ENCODE measurements around the gene RRP8. TPM values are rescaled to one million over a fixed set of nuclear protein-coding genes. Genes with fewer than 3 reads are reported as not detected.

RRP8 gene
- total RNA-seq, 1 experiment from 2014 or later, result 17.8 TPM

DNA sequence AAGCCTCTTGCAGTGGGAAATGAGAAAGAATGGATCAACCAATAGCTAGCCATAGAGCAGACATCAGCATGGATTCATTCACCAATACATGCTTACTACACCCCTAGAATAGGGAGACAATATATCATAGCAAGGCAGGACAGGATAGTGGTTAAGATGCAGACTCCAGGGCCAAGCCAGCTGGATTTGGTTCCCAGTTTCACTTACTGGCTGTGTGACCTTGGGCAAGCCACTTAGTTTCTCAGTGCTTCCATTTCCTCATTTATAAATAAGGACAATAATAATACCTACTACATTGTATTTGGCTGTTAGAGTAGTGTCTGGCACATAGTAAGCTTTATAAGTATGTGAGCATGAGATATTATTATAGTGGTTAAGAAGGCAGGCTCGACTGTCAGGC is 45.1 kb upstream of the RRP8 start:
- Histone ChIP-seq H3K79me2 (ENCODE audit: insufficient read depth, low read length) (no peaks in the 10 kb centered on the region), H2AFZ (ENCODE audit: low read depth, low read length, poor library complexity, severe bottlenecking) (no peak overlapping the region), H3K4me1 (ENCODE audit: control insufficient read depth in 1 of 2, insufficient read depth in 2 of 2, low read length in 2 of 2) (peaks cover 0 to 7% of the 10 kb centered on the region in 2 experiments; a peak in 2 of 4 replicates), H3K9me3 (ENCODE audit: control insufficient read depth in 1 of 2, insufficient read depth in 1 of 2, low read depth in 1 of 2, low read length in 2 of 2) (no peaks in the 10 kb centered on the region), H3K27ac (ENCODE audit: low read depth, low read length) (no peak overlapping the region), H3K9ac (ENCODE audit: low read length) (no peak overlapping the region), H3K27me3 (ENCODE audit: insufficient read depth, low read length) (peaks cover 32% of the 10 kb centered on the region; the same call in 1 of the 2 replicates), H3K36me3 (ENCODE audit: control insufficient read depth in 1 of 2, insufficient read depth in 2 of 2, low read length in 2 of 2) (no peaks in the 10 kb centered on the region), H3K9me2 (ENCODE audit: insufficient read depth) (no peaks in the 10 kb centered on the region), H4K20me1 (ENCODE audit: insufficient read depth) (no peaks in the 10 kb centered on the region), H3K4me3 (replicated peaks in 1 of 2; ENCODE audit: low read depth in 1 of 2, low read length in 2 of 2) (no peak overlapping the region), H3K4me2 (ENCODE audit: low read length) (no peak overlapping the region)
- RAD21 ChIA-PET (ENCODE audit: low non-redundant PET in 1 of 2, low total read pairs in 2 of 2, uncharacterized antibody in 2 of 2, unreplicated experiment in 2 of 2), result no interaction called here
- CTCF ChIA-PET, result no interaction called here
- BruUV-seq (replicated peaks), result no TSS peak
- intact Hi-C loops (cut with micrococcal nuclease), result no loop called here
- POLR2A ChIA-PET, result no interaction called here
- ATAC-seq (no peak), DNase-seq (ENCODE audit: low read depth, low spot score) (no peak)
- no peak for TF ChIP-seq ZBTB33 (IDR thresholded peaks at IDR 0.05; ENCODE audit: extremely low read depth, insufficient replicate concordance, low read length)
- TF ChIP-seq, protein P1, sequence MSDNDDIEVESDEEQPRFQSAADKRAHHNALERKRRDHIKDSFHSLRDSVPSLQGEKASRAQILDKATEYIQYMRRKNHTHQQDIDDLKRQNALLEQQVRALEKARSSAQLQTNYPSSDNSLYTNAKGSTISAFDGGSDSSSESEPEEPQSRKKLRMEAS (IDR thresholded peaks at IDR 0.05), result no peak
- TF ChIP-seq SRF (IDR thresholded peaks at IDR 0.05; ENCODE audit: low read depth), result no peak
- no peak for TF ChIP-seq JUND (IDR thresholded peaks at IDR 0.05)
- TF ChIP-seq CEBPB (IDR thresholded peaks at IDR 0.05; ENCODE audit: low read depth), result no peak
- TF ChIP-seq SIN3A (IDR thresholded peaks at IDR 0.05; ENCODE audit: low read depth), result no peak
- no peak for TF ChIP-seq FOSL1 (IDR thresholded peaks at IDR 0.05; ENCODE audit: low read depth)
- no peak for TF ChIP-seq TCF7L2 (IDR thresholded peaks at IDR 0.05; ENCODE audit: borderline replicate concordance, extremely low read depth, insufficient read depth, insufficient read length)
- no peak for TF ChIP-seq ZFX (IDR thresholded peaks at IDR 0.05)
- TF ChIP-seq, protein P2, sequence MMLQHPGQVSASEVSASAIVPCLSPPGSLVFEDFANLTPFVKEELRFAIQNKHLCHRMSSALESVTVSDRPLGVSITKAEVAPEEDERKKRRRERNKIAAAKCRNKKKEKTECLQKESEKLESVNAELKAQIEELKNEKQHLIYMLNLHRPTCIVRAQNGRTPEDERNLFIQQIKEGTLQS (IDR thresholded peaks at IDR 0.05), result no peak
- TF ChIP-seq ZNF274 (IDR thresholded peaks at IDR 0.05; ENCODE audit: low read depth, low read length), result no peak

Measured in HCT116 (cell line).